Skeletal muscle satellite cell (primary cell): Measurements from ENCODE around the gene ZIC3. TPM values are rescaled to one million over a fixed set of nuclear protein-coding genes. Genes with fewer than 3 reads are reported as not detected.

Experiments used
- H3K27me3 ChIP-seq: 2 replicates; pipeline ENCODE4 v1.7.0; 2013; ENCODE audit warnings: low read length; ENCODE audit not compliant: control insufficient read depth, insufficient read depth
- H3K36me3 ChIP-seq: 2 replicates; pipeline ENCODE4 v1.7.0; 2013; ENCODE audit warnings: mild to moderate bottlenecking, control low read depth, low read length; ENCODE audit not compliant: insufficient read depth
- H3K4me1 ChIP-seq: 2 replicates; pipeline ENCODE4 v1.7.0; 2013; ENCODE audit warnings: low read length; ENCODE audit not compliant: control insufficient read depth, insufficient read depth
- H3K4me2 ChIP-seq: 2 replicates; pipeline ENCODE4 v1.7.0; 2013; ENCODE audit warnings: mild to moderate bottlenecking, low read length
- H3K4me3 ChIP-seq: 2 replicates; pipeline ENCODE4 v1.7.0; 2013; ENCODE audit warnings: low read length
- H3K9ac ChIP-seq: 2 replicates; pipeline ENCODE4 v1.7.0; 2013; ENCODE audit warnings: mild to moderate bottlenecking, low read depth, low read length, moderate library complexity
- H3K9me3 ChIP-seq: replicated peaks from 2 replicates; pipeline ENCODE4 v1.7.0; 2013; ENCODE audit warnings: mild to moderate bottlenecking, control low read depth, low read length
- small RNA-seq: library from RNA; depleted of rRNA; stranded (forward); fragments of <200 nt; gene quantifications from one replicate; pipeline ENCODE3, GENCODE V24; 2012

Gene ZIC3

DNA sequence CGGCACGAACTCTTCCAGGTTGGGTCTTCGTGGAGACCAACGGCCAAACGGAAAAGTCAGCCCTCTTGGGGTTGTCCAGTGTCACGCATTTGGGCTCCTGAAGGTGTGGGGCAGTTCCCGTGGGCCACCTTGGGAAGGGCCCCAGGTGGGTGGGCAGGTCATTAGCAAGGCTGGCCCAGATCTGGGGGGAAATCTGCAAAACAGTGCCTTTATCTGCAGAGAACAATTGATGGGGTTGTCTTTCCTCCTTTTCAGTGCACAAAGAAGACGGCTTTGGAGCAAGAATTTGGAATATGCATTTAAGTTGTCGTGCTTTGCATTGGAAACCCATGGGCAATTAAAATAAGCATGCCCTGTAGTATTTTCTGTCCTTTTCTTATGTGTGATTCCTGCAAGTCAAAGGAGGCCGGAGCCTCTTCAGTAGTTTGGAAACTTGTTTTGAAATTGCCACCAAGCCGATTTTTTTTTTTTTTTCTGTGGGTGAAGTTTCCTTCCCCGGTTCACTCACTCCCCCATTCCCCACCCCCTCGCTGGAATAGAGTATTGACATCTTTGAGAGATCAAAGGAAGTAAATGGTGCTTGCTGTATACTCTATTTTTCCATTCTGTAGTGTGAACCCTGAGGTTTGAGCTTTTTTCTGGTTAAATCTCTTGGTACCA lies 9.8 kb downstream of the ZIC3 start:
- H3K4me2 ChIP-seq = no peak overlapping the region
- H3K36me3 ChIP-seq = no peaks in the 10 kb centered on the region
- peaks cover 2% of the 10 kb centered on the region for H3K9me3 ChIP-seq
- H3K4me3 ChIP-seq = no peak overlapping the region
- no peaks in the 10 kb centered on the region for H3K4me1 ChIP-seq
- H3K9ac ChIP-seq = no peak overlapping the region
- H3K27me3 ChIP-seq = peaks cover 3% of the 10 kb centered on the region

- Histone ChIP-seq H3K36me3 (no peaks in the 10 kb centered on the region), H3K4me1 (no peaks in the 10 kb centered on the region), H3K4me3 (no peak overlapping the region), H3K4me2 (no peak overlapping the region), H3K9me3 (no peaks in the 10 kb centered on the region), H3K27me3 (no peaks in the 10 kb centered on the region), H3K9ac (no peak overlapping the region)
These were observed 21.2 kb downstream of the ZIC3 start for GRCh38 chrX:137587151-137587550.

DNA sequence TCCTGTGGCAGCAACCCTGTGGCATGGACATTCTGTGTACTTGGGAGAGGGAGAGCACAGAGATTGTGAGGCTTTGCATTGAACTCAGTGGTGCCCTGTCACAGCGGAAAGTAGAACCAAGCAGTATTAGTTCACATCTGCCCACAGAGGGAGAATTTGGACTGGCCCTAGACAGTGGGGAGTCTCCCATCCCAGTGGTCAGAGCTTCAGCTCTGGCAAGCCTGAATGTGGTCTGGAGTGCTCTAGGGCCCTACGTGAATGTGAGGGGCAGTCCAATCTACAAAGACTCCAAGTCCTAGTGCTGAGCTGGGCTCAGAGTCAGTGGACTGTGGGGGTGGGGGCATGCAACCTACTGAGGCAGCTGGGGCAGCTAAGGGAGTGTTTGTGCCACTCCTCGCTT lies 34.8 kb downstream of the ZIC3 start:
- no peaks in the 10 kb centered on the region for H3K36me3 ChIP-seq
- H3K4me2 ChIP-seq = no peak overlapping the region
- no peak overlapping the region for H3K9ac ChIP-seq
- H3K4me3 ChIP-seq = no peak overlapping the region
- H3K27me3 ChIP-seq = no peaks in the 10 kb centered on the region
- H3K9me3 ChIP-seq = no peaks in the 10 kb centered on the region
- H3K4me1 ChIP-seq = no peaks in the 10 kb centered on the region

Small RNA genes lying within 50 kb of the gene (small RNA-seq; reads per million reads assigned to genes)
- gene RN7SL325P = not detected
